SK-N-SH treated with all-trans-retinoic acid at 6 μM for 48 hours (cell line): ENCODE measurements around the gene HTT.

ENCODE experiments used
- ATAC-seq: fragments of 200-7000 bp; cut with Tn5 transposase; 3 replicates; pipeline ENCODE4 v1.9.1; 2020; ENCODE audit warnings: mild to moderate bottlenecking, moderate library complexity
- ARNTL ChIP-seq: fragments of 450-650 bp; formaldehyde crosslinking; IDR thresholded peaks from 2 replicates; pipeline ENCODE4 v1.5.0; 2020; ENCODE audit warnings: low read depth, mild to moderate bottlenecking, moderate library complexity, borderline replicate concordance
- BACH2 ChIP-seq: fragments of 250-450 bp; sonication (Bioruptor Pico); IDR thresholded peaks from 2 replicates; pipeline ENCODE4 v1.9.0; 2021; ENCODE audit warnings: mild to moderate bottlenecking, borderline replicate concordance
- CREB5 ChIP-seq: fragments of 250-450 bp; sonication (Bioruptor Pico); IDR thresholded peaks from 2 replicates; pipeline ENCODE4 v1.5.1; 2020; ENCODE audit warnings: low read depth, mild to moderate bottlenecking, moderate library complexity
- CSRNP3 ChIP-seq: fragments of 250-450 bp; sonication (Bioruptor Pico); IDR thresholded peaks from 2 replicates; pipeline ENCODE4 v1.5.1; 2021; ENCODE audit warnings: mild to moderate bottlenecking, moderate library complexity
- GLIS3 ChIP-seq: fragments of 250-450 bp; sonication (Bioruptor Pico); IDR thresholded peaks from 2 replicates; pipeline ENCODE4 v1.5.0; 2020; ENCODE audit warnings: mild to moderate bottlenecking, moderate library complexity
- OSR1 ChIP-seq: fragments of 250-450 bp; sonication (Bioruptor Pico); IDR thresholded peaks from 2 replicates; pipeline ENCODE4 v1.8.0; 2022; ENCODE audit warnings: moderate library complexity, mild to moderate bottlenecking, inconsistent platforms
- PATZ1 ChIP-seq: fragments of 250-450 bp; sonication (Bioruptor Pico); IDR thresholded peaks from 2 replicates; pipeline ENCODE4 v1.8.0; 2020; ENCODE audit warnings: mild to moderate bottlenecking, moderate library complexity, borderline replicate concordance
- POU6F1 ChIP-seq: fragments of 250-450 bp; sonication (Bioruptor Pico); IDR thresholded peaks from 2 replicates; pipeline ENCODE4 v1.8.0; 2021; ENCODE audit warnings: low read depth, mild to moderate bottlenecking, moderate library complexity, borderline replicate concordance
- PPARA ChIP-seq: fragments of 250-450 bp; sonication (Bioruptor Pico); IDR thresholded peaks from 2 replicates; pipeline ENCODE4 v1.5.0; 2020; ENCODE audit warnings: mild to moderate bottlenecking, borderline replicate concordance
- SNAI2 ChIP-seq: fragments of 250-450 bp; sonication (Bioruptor Pico); IDR thresholded peaks from 2 replicates; pipeline ENCODE4 v1.5.0; 2020; ENCODE audit warnings: mild to moderate bottlenecking, moderate library complexity
- TCF4 ChIP-seq: fragments of 250-450 bp; sonication (Bioruptor Pico); IDR thresholded peaks from 2 replicates; pipeline ENCODE4 v1.8.0; 2021; ENCODE audit warnings: mild to moderate bottlenecking, moderate library complexity, borderline replicate concordance
- TSHZ2 ChIP-seq: fragments of 250-450 bp; sonication (Bioruptor Pico); IDR thresholded peaks from 2 replicates; pipeline ENCODE4 v1.5.0; 2020; ENCODE audit warnings: mild to moderate bottlenecking, moderate library complexity
- ZC3H10 ChIP-seq: fragments of 250-450 bp; sonication (Bioruptor Pico); IDR thresholded peaks from 2 replicates; pipeline ENCODE4 v1.5.1; 2021; ENCODE audit warnings: mild to moderate bottlenecking, moderate library complexity
- ZFP30 ChIP-seq: fragments of 450-650 bp; formaldehyde crosslinking; IDR thresholded peaks from 2 replicates; pipeline ENCODE4 v1.5.0; 2022; ENCODE audit warnings: mild to moderate bottlenecking, moderate library complexity
- ZNF565 ChIP-seq: fragments of 450-650 bp; formaldehyde crosslinking; conservative IDR thresholded peaks from 2 replicates; pipeline ENCODE4 v1.5.0; 2020; ENCODE audit warnings: low read depth, mild to moderate bottlenecking, moderate library complexity
- ZNF70 ChIP-seq: fragments of 450-650 bp; formaldehyde crosslinking; IDR thresholded peaks from 2 replicates; pipeline ENCODE4 v1.5.0; 2020; ENCODE audit warnings: mild to moderate bottlenecking, moderate library complexity

The HTT gene

GRCh38 chr4:3124070-3124767, 49.7 kb downstream of the HTT start (continued):
- no peak for TF ChIP-seq POU6F1 (CRISPR knock-in tag)
- no peak for TF ChIP-seq PPARA (CRISPR knock-in tag)
- TF ChIP-seq GLIS3 (CRISPR knock-in tag): no peak
- TF ChIP-seq TCF4 (CRISPR knock-in tag): no peak
- TF ChIP-seq PATZ1 (CRISPR knock-in tag): no peak
- TF ChIP-seq ZFP30: no peak
- no peak for TF ChIP-seq ZC3H10 (CRISPR knock-in tag)
- TF ChIP-seq SNAI2 (CRISPR knock-in tag): no peak
- no peak for TF ChIP-seq ARNTL (CRISPR knock-in tag)

GRCh38 chr4:3127112-3127511, 52.6 kb downstream of the HTT start:
- TF ChIP-seq SNAI2 (CRISPR knock-in tag): no peak
- no peak for TF ChIP-seq ZNF70 (CRISPR knock-in tag)
- no peak for TF ChIP-seq TSHZ2
- no peak for TF ChIP-seq ZFP30
- no peak for TF ChIP-seq BACH2
- TF ChIP-seq CSRNP3 (CRISPR knock-in tag): no peak
- no peak for TF ChIP-seq GLIS3 (CRISPR knock-in tag)
- no peak for TF ChIP-seq ZC3H10 (CRISPR knock-in tag)
- no peak for TF ChIP-seq CREB5 (CRISPR knock-in tag)
- no peak for TF ChIP-seq ZNF565 (CRISPR knock-in tag)
- TF ChIP-seq OSR1 (CRISPR knock-in tag): no peak
- no peak for TF ChIP-seq PATZ1 (CRISPR knock-in tag)
- TF ChIP-seq PPARA (CRISPR knock-in tag): no peak
- TF ChIP-seq ARNTL (CRISPR knock-in tag): no peak
- no peak for TF ChIP-seq POU6F1 (CRISPR knock-in tag)
- no peak for ATAC-seq
